ENCODE measurements around the gene TPGS1.

TPGS1 gene

GRCh38 chr19:531753-532560, 24.7 kb downstream of the TPGS1 start, which contains the start of gene CDC34:
Gene CDC34, plus strand, starts transcription at chr19:531760. Its CDS starts 172 bp downstream, at chr19:531932.
- DNase-seq (ENCODE audit: low read depth, low spot score), result no peak
- peak within 1 kb of the TSS; percentile 91 for H3K4me3 ChIP-seq (ENCODE audit: low read depth, low read length)
- no peak for TF ChIP-seq CTCF (IDR thresholded peaks at IDR 0.05; ENCODE audit: low read depth, low read length)
- in situ Hi-C loops (cut with HindIII; ENCODE audit: low sequenced_read_pairs), result no loop called here

- in situ Hi-C loops (cut with HindIII; ENCODE audit: low sequenced_read_pairs), result no loop called here
- DNase-seq (ENCODE audit: low read depth, low spot score), result peak; percentile 59
- peak; percentile 62 for TF ChIP-seq CTCF (IDR thresholded peaks at IDR 0.05; ENCODE audit: low read depth, low read length)
- peak overlapping the region; percentile 91 for H3K4me3 ChIP-seq (ENCODE audit: low read depth, low read length)
These were observed 25.5 kb downstream of the TPGS1 start for GRCh38 chr19:532561-533363.

GRCh38 chr19:533364-534058, 26.2 kb downstream of the TPGS1 start:
- no peak for TF ChIP-seq CTCF (IDR thresholded peaks at IDR 0.05; ENCODE audit: low read depth, low read length)
- no peak for DNase-seq (ENCODE audit: low read depth, low spot score)
- peak overlapping the region; percentile 91 for H3K4me3 ChIP-seq (ENCODE audit: low read depth, low read length)
- in situ Hi-C loops (cut with HindIII; ENCODE audit: low sequenced_read_pairs), result no loop called here

- no peak overlapping the region for H3K4me3 ChIP-seq (ENCODE audit: low read depth, low read length)
- no peak for DNase-seq (ENCODE audit: low read depth, low spot score)
- in situ Hi-C loops (cut with HindIII; ENCODE audit: low sequenced_read_pairs), result no loop called here
- no peak for TF ChIP-seq CTCF (IDR thresholded peaks at IDR 0.05; ENCODE audit: low read depth, low read length)
These were observed 26.8 kb downstream of the TPGS1 start for GRCh38 chr19:534088-534487.

GRCh38 chr19:535017-535835, 27.9 kb downstream of the TPGS1 start:
- in situ Hi-C loops (cut with HindIII; ENCODE audit: low sequenced_read_pairs), result no loop called here
- no peak for DNase-seq (ENCODE audit: low read depth, low spot score)

More at GRCh38 chr19:535017-535835, 27.9 kb downstream of the TPGS1 start:
- no peak overlapping the region for H3K4me3 ChIP-seq (ENCODE audit: low read depth, low read length)
- no peak for TF ChIP-seq CTCF (IDR thresholded peaks at IDR 0.05; ENCODE audit: low read depth, low read length)
